K562 (cell line): ENCODE results near the gene YIF1A. TPM values are rescaled to one million over a fixed set of nuclear protein-coding genes. Genes with fewer than 3 reads are reported as not detected.

ENCODE experiments used
- ATAC-seq: fragments of 200-7000 bp; cut with Tn5 transposase; 3 replicates; pipeline ENCODE4 v1.9.1; 2020; ENCODE audit warnings: moderate library complexity
- BruUV-seq: library from RNA; stranded (reverse); fragments of 400-500 nt; replicated peaks from 2 replicates; lab custom pipeline; 2021; lab: Mats Ljungman, UMichigan
- CTCF ChIA-PET: fragments of 300-600 bp; formaldehyde crosslinking; extraction: SDS; loops from one replicate; lab custom pipeline; 2021; ENCODE audit warnings: low intra/inter-chr PET ratio; lab: Yijun Ruan, JAX
- POLR2A ChIA-PET: fragments of 300-600, 350-650 bp; sonication (Branson Sonifier 250); formaldehyde crosslinking; extraction: SDS; loops from one replicate; lab custom pipeline; 2021; ENCODE audit warnings: antibody characterized with exemption, inconsistent platforms; lab: Yijun Ruan, JAX
- DNase-seq, 4 experiments: peaks; one replicate each; pipeline versions ENCODE4 v3.0.0 to v3.0.0-alpha.2; 2011 to 2018; ENCODE audit warnings: low spot score in 3 of 4, mixed read lengths in 3 of 4; ENCODE audit errors: extremely low read depth in 1 of 4
- FAIRE-seq: peaks from 2 replicates; lab custom pipeline; 2011; peaks lifted over from hg19 to GRCh38; lab: Jason Lieb, UNC
- H2AFZ ChIP-seq: 2 replicates; pipeline ENCODE4 v1.6.0; 2011; ENCODE audit warnings: low read depth, low read length, control low read depth, inconsistent platforms
- H3K27ac ChIP-seq: fragments of 200-600 bp; 3 replicates; pipeline ENCODE4 v1.8.0; 2011; ENCODE audit warnings: low read depth, mild to moderate bottlenecking, control low read depth, inconsistent platforms, low read length, moderate library complexity, mixed read lengths; ENCODE audit errors: extremely low read depth
- H3K27me3 ChIP-seq, 2 experiments: fragments of 300-600 bp in 1 of 2; 2 replicates in 1 of 2; 3 replicates in 1 of 2; pipeline versions ENCODE4 v1.6.0 to v1.8.0; 2011; ENCODE audit warnings: inconsistent platforms in 2 of 2, low read length in 2 of 2, mild to moderate bottlenecking in 1 of 2, mixed read lengths in 1 of 2, moderate library complexity in 1 of 2; ENCODE audit not compliant: control insufficient read depth in 2 of 2, insufficient read depth in 2 of 2
- H3K36me3 ChIP-seq: fragments of 300-600 bp; 3 replicates; pipeline ENCODE4 v1.8.0; 2011; ENCODE audit warnings: mild to moderate bottlenecking, low read length, inconsistent platforms; ENCODE audit not compliant: control insufficient read depth, insufficient read depth
- H3K4me1 ChIP-seq, 2 experiments: fragments of 200-600 bp in 1 of 2; replicated peaks in 1 of 2; 2 replicates in 1 of 2; 3 replicates in 1 of 2; pipeline versions ENCODE4 v1.5.1 to v1.8.0; 2011; ENCODE audit warnings: inconsistent platforms in 2 of 2, low read length in 2 of 2, mild to moderate bottlenecking in 1 of 2, mixed read lengths in 1 of 2, moderate library complexity in 1 of 2; ENCODE audit not compliant: control insufficient read depth in 2 of 2, insufficient read depth in 2 of 2
- H3K4me2 ChIP-seq: 2 replicates; pipeline ENCODE4 v1.6.1; 2011; ENCODE audit warnings: low read length, control low read depth, inconsistent platforms, mixed read lengths; ENCODE audit not compliant: insufficient read depth
- H3K4me3 ChIP-seq: fragments of 200-600 bp; sonication (generic), shearing (Covaris generic); 2 replicates; pipeline ENCODE4 v1.5.1; 2016; ENCODE audit warnings: control low read depth, inconsistent platforms
- H3K79me2 ChIP-seq: fragments of 200-600 bp; 3 replicates; pipeline ENCODE4 v1.8.0; 2011; ENCODE audit warnings: low read length, inconsistent platforms; ENCODE audit not compliant: control insufficient read depth, insufficient read depth
- H3K9ac ChIP-seq, 2 experiments: 2 replicates each; pipeline versions ENCODE4 v1.6.0 to v1.6.1; 2011; ENCODE audit warnings: low read depth in 2 of 2, low read length in 2 of 2, control low read depth in 1 of 2, inconsistent platforms in 1 of 2, mild to moderate bottlenecking in 1 of 2, mixed read lengths in 1 of 2; ENCODE audit not compliant: insufficient read depth in 1 of 2
- H3K9me1 ChIP-seq: one replicate; pipeline ENCODE4 v1.6.0; 2011; ENCODE audit warnings: inconsistent platforms, mild to moderate bottlenecking, low read length, moderate library complexity; ENCODE audit not compliant: control insufficient read depth, insufficient read depth
- H3K9me3 ChIP-seq: replicated peaks from 2 replicates; pipeline ENCODE4 v1.5.1; 2011; ENCODE audit warnings: low read depth, low read length, inconsistent platforms; ENCODE audit not compliant: control insufficient read depth, insufficient read depth
- H4K20me1 ChIP-seq: replicated peaks from 2 replicates; pipeline ENCODE4 v1.6.1; 2011; ENCODE audit warnings: low read length, inconsistent platforms, mixed read lengths; ENCODE audit not compliant: control insufficient read depth, insufficient read depth
- ARID1B ChIP-seq: fragments of 450-650 bp; IDR thresholded peaks from 2 replicates; pipeline ENCODE4 v1.6.1; 2016; ENCODE audit warnings: antibody characterized with exemption, mild to moderate bottlenecking, inconsistent platforms
- C11orf30 ChIP-seq: fragments of 450-650 bp; IDR thresholded peaks from 2 replicates; pipeline ENCODE4 v1.6.1; 2016; ENCODE audit warnings: low read depth, mild to moderate bottlenecking
- CBFA2T3 ChIP-seq: fragments of 450-650 bp; IDR thresholded peaks from 2 replicates; pipeline ENCODE4 v1.6.1; 2017
- HIVEP1 ChIP-seq: fragments of 250-450 bp; sonication (Bioruptor Pico); IDR thresholded peaks from 2 replicates; pipeline ENCODE4 v1.4.0; 2020; ENCODE audit warnings: mild to moderate bottlenecking
- HMG20A ChIP-seq: fragments of 450-650 bp; formaldehyde crosslinking; conservative IDR thresholded peaks from 2 replicates; pipeline ENCODE4 v1.4.0; 2020; ENCODE audit warnings: mild to moderate bottlenecking, mixed read lengths
- HNRNPL ChIP-seq: fragments of 200-400 bp; formaldehyde crosslinking; IDR thresholded peaks from 2 replicates; pipeline ENCODE4 v1.6.1; 2017; ENCODE audit warnings: low read depth, mild to moderate bottlenecking, low read length
- JUND ChIP-seq, 2 experiments: IDR thresholded peaks; 2 replicates in 1 of 2; 3 replicates in 1 of 2; pipeline ENCODE4 v1.6.1; 2011; ENCODE audit warnings: borderline replicate concordance in 2 of 2, low read depth in 2 of 2, low read length in 2 of 2, improper control_type of control experiment in 1 of 2, missing biosample characterization in 1 of 2, missing genetic modification characterization in 1 of 2, missing genetic modification reagents in 1 of 2
- MAFG ChIP-seq: fragments of 450-650 bp; conservative IDR thresholded peaks from 2 replicates; pipeline ENCODE4 v1.6.1; 2016; ENCODE audit warnings: missing genetic modification characterization, missing compliant biosample characterization
- MAFK ChIP-seq: IDR thresholded peaks from 2 replicates; pipeline ENCODE4 v1.6.1; 2011; ENCODE audit warnings: low read length, improper control_type of control experiment
- NFE2 ChIP-seq: IDR thresholded peaks from 2 replicates; pipeline ENCODE4 v1.6.1; 2014; ENCODE audit warnings: antibody characterized with exemption, low read depth
- RHOXF2B ChIP-seq: fragments of 250-450 bp; sonication (Bioruptor Pico); conservative IDR thresholded peaks from 2 replicates; pipeline ENCODE4 v1.5.1; 2021
- TAL1 ChIP-seq: fragments of 450-650 bp; IDR thresholded peaks from 2 replicates; pipeline ENCODE4 v1.6.1; 2016; ENCODE audit warnings: mild to moderate bottlenecking
- TBL1XR1 ChIP-seq, 2 experiments: IDR thresholded peaks; 2 replicates each; pipeline ENCODE4 v1.6.1; 2012; ENCODE audit warnings: improper control_type of control experiment in 2 of 2, low read length in 2 of 2, mild to moderate bottlenecking in 1 of 2
- TCF3 ChIP-seq: sonication (generic); formaldehyde crosslinking; IDR thresholded peaks from 2 replicates; pipeline ENCODE4 v1.4.0; 2020; ENCODE audit warnings: mild to moderate bottlenecking, missing genetic modification reagents
- TEAD1 ChIP-seq, 2 experiments: fragments of 450-650 bp in 1 of 2; sonication (generic) in 1 of 2; formaldehyde crosslinking; IDR thresholded peaks; 2 replicates each; pipeline versions ENCODE4 v1.4.0 to v1.8.0; 2020 to 2022; ENCODE audit warnings: mild to moderate bottlenecking in 2 of 2, missing genetic modification reagents in 1 of 2
- TRIM24 ChIP-seq, 2 experiments: fragments of 450-650 bp; IDR thresholded peaks; 2 replicates each; pipeline ENCODE4 v1.6.1; 2016
- ZKSCAN3 ChIP-seq: fragments of 250-450 bp; sonication (Bioruptor Pico); IDR thresholded peaks from 2 replicates; pipeline ENCODE4 v1.4.0; 2020
- ZNF316 ChIP-seq: fragments of 450-650 bp; IDR thresholded peaks from 2 replicates; pipeline ENCODE4 v1.6.1; 2016
- WGBS: fragments of 100-300 bp; shearing (Covaris generic); methylation state at CpG from one replicate; pipeline ENCODE4 v1.1.6; 2016; ENCODE audit warnings: low coverage, mixed read lengths; ENCODE audit not compliant: insufficient coverage; ENCODE audit errors: missing lambda C conversion rate; 5-methylcytosine and 5-hydroxymethylcytosine counted together
- in situ Hi-C: fragments of 300-500 bp; cut with MboI; formaldehyde crosslinking; loops from 4 replicates; pipeline ENCODE4 v1.15.0; 2018; ENCODE audit warnings: inconsistent platforms, mixed read lengths
- intact Hi-C: fragments of 100-400 bp; cut with micrococcal nuclease; formaldehyde crosslinking; loops from 2 replicates; pipeline ENCODE4 v1.14.2; 2022
- polyA plus RNA-seq, 8 experiments: library from polyadenylated mRNA; depleted of rRNA in 4 of 8; stranded (reverse) in 5 of 8; unstranded in 3 of 8; fragments of >200 nt; fragmentation: Nextera tagmentation in 2 of 8; fragmentation: Illumina TruSeq in 1 of 8; extraction: Ambion mirVana in 2 of 8; extraction: Trizol in 1 of 8; gene quantifications; 2 replicates each; pipeline versions ENCODE4 v1.2.1 to v1.2.3, GENCODE V29; 2011 to 2014; ENCODE audit warnings: inconsistent platforms in 1 of 8, missing spikeins in 1 of 8
- total RNA-seq, 7 experiments: library from RNA; depleted of rRNA in 6 of 7; stranded (reverse); fragments of >200 nt in 6 of 7; fragmentation: Illumina TruSeq in 2 of 7; extraction: Trizol in 2 of 7; gene quantifications; 2 replicates each; pipeline versions ENCODE4 v1.2.1 to v1.2.3, GENCODE V29; 2011 to 2021; ENCODE audit warnings: low replicate concordance in 1 of 7
- TF ChIP-seq, protein P1 (sequence below), 2 experiments: fragments of 450-650 bp in 1 of 2; IDR thresholded peaks; 2 replicates each; pipeline ENCODE4 v1.6.1; 2011 to 2017; ENCODE audit warnings: low read depth in 2 of 2, antibody characterized with exemption in 1 of 2, borderline replicate concordance in 1 of 2, low read length in 1 of 2, mild to moderate bottlenecking in 1 of 2, mixed read lengths in 1 of 2; ENCODE audit not compliant: control insufficient read depth in 1 of 2
- TF ChIP-seq, protein P2 (sequence below): sonication (generic); formaldehyde crosslinking; IDR thresholded peaks from 2 replicates; pipeline ENCODE4 v1.8.0; 2022; ENCODE audit warnings: missing genetic modification reagents, mild to moderate bottlenecking, borderline replicate concordance

Gene YIF1A
- total and polyA plus RNA-seq, 9 of the 15 experiments (the other 6 are each of a cell fraction or from before 2014, with no cell fraction given), result 8.6 to 121 (median 77.2) TPM

DNA sequence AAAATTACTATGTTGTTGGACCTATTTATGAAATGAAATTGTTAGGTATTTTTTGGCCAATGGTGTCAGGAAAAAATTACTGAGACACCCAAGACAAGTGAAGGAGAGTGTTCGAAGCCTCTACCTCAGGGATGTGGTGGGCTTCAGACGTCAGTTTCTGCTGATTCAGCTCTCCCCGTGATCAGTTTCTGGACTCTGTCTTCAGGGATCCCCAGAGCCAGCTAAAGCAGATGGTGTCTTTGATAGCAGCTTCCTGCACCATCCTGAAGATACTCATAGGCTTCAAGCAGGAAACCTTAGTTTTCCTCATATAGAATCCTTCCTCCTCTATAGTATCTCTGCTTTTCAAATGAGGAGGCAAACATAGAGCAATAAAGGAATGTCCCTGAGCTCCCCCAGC, 20.5 kb upstream of the YIF1A start:
- no peaks in the 10 kb centered on the region for H3K27me3 ChIP-seq
- H3K4me3 ChIP-seq, result no peak overlapping the region
- ATAC-seq (no peak), FAIRE-seq (no peak), DNase-seq (peak in 3 of 4 experiments; percentile 57 to 60 (median 60))
- intact Hi-C loops (no loop called here), in situ Hi-C loops (no loop called here)
- H3K4me1 ChIP-seq, result peaks cover 23 to 33% of the 10 kb centered on the region in 2 experiments
- H4K20me1 ChIP-seq, result no peaks in the 10 kb centered on the region
- no peak overlapping the region for H3K27ac ChIP-seq
- ChIA-PET POLR2A (interaction anchor here (0.9 to 1.9 kb wide), 2 partner anchors 21 to 24 kb away, joined by 3 to 4 read pairs; partner anchors contain the start of gene YIF1A), CTCF (interaction anchor here (0.7 kb wide), 1 partner anchor 112 kb away, joined by 3 read pairs; no protein-coding TSS in a partner anchor)
- BruUV-seq, result no TSS peak
- peak overlapping the region; percentile 49 for H2AFZ ChIP-seq
- no peaks in the 10 kb centered on the region for H3K9me3 ChIP-seq
- peak overlapping the region in 1 of 2 experiments; percentile 62; a peak in 1 of 4 replicates for H3K9ac ChIP-seq
- H3K9me1 ChIP-seq, result no peaks in the 10 kb centered on the region
- H3K79me2 ChIP-seq, result no peaks in the 10 kb centered on the region
- H3K36me3 ChIP-seq, result no peaks in the 10 kb centered on the region
- WGBS, result 9% methylated on average over 3 of the region's 3 CpGs
- H3K4me2 ChIP-seq, result peak overlapping the region; percentile 9; the same call in 1 of the 2 replicates
- TF ChIP-seq HIVEP1 (CRISPR knock-in tag) (no peak), ARID1B (peak; percentile 60), TBL1XR1 (IDR thresholded peaks at IDR 0.05; ENCODE audit: low read length in 2 of 2) (no peak), CBFA2T3 (peak; percentile 58), TAL1 (peak; percentile 40; the same call in 1 of the 2 replicates), TRIM24 (IDR thresholded peaks at IDR 0.05) (no peak), HNRNPL (no peak), ZKSCAN3 (CRISPR knock-in tag) (no peak), ZNF316 (peak; percentile 97), MAFG (tag) (peak; percentile 92), HMG20A (CRISPR knock-in tag) (no peak), NFE2 (peak; percentile 20; the same call in 1 of the 2 replicates), TCF3 (CRISPR knock-in tag) (peak; percentile 47), TEAD1 (CRISPR knock-in tag; IDR thresholded peaks at IDR 0.05) (no peak), C11orf30 (peak; percentile 96), RHOXF2B (no peak), JUND (IDR thresholded peaks at IDR 0.05; ENCODE audit: borderline replicate concordance, low read depth, low read length) (no peak), JUND (tag; IDR thresholded peaks at IDR 0.05; ENCODE audit: borderline replicate concordance, low read depth, low read length) (0 out of 3 replicates have a peak, but pooled peaks have one; percentile 9), MAFK (peak; percentile 87)
- TF ChIP-seq, protein P1, sequence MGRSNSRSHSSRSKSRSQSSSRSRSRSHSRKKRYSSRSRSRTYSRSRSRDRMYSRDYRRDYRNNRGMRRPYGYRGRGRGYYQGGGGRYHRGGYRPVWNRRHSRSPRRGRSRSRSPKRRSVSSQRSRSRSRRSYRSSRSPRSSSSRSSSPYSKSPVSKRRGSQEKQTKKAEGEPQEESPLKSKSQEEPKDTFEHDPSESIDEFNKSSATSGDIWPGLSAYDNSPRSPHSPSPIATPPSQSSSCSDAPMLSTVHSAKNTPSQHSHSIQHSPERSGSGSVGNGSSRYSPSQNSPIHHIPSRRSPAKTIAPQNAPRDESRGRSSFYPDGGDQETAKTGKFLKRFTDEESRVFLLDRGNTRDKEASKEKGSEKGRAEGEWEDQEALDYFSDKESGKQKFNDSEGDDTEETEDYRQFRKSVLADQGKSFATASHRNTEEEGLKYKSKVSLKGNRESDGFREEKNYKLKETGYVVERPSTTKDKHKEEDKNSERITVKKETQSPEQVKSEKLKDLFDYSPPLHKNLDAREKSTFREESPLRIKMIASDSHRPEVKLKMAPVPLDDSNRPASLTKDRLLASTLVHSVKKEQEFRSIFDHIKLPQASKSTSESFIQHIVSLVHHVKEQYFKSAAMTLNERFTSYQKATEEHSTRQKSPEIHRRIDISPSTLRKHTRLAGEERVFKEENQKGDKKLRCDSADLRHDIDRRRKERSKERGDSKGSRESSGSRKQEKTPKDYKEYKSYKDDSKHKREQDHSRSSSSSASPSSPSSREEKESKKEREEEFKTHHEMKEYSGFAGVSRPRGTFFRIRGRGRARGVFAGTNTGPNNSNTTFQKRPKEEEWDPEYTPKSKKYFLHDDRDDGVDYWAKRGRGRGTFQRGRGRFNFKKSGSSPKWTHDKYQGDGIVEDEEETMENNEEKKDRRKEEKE (IDR thresholded peaks at IDR 0.05; ENCODE audit: borderline replicate concordance in 1 of 2, control insufficient read depth in 1 of 2, low read depth in 2 of 2, low read length in 1 of 2), result no peak
- TF ChIP-seq, protein P2, sequence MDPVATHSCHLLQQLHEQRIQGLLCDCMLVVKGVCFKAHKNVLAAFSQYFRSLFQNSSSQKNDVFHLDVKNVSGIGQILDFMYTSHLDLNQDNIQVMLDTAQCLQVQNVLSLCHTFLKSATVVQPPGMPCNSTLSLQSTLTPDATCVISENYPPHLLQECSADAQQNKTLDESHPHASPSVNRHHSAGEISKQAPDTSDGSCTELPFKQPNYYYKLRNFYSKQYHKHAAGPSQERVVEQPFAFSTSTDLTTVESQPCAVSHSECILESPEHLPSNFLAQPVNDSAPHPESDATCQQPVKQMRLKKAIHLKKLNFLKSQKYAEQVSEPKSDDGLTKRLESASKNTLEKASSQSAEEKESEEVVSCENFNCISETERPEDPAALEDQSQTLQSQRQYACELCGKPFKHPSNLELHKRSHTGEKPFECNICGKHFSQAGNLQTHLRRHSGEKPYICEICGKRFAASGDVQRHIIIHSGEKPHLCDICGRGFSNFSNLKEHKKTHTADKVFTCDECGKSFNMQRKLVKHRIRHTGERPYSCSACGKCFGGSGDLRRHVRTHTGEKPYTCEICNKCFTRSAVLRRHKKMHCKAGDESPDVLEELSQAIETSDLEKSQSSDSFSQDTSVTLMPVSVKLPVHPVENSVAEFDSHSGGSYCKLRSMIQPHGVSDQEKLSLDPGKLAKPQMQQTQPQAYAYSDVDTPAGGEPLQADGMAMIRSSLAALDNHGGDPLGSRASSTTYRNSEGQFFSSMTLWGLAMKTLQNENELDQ (CRISPR knock-in tag), result no peak
